Peyer's patch (tissue), 4 donors: ENCODE data around the gene WFDC10A.

Experiments used
- CTCF ChIP-seq, 6 experiments: fragments of 450-650 bp in 4 of 6; fragments of 200-600 bp in 2 of 6; sonication (generic) in 1 of 6; IDR thresholded peaks; one replicate each; pipeline ENCODE4 v1.5.1; 2017 to 2019; ENCODE audit warnings: antibody characterized with exemption in 6 of 6, mild to moderate bottlenecking in 3 of 6, moderate library complexity in 1 of 6
- POLR2A ChIP-seq, 2 donors: fragments of 450-650 bp; IDR thresholded peaks; one replicate each; pipeline ENCODE4 v1.5.1; 2017; ENCODE audit warnings: antibody characterized with exemption in 2 of 2, mild to moderate bottlenecking in 2 of 2, moderate library complexity in 2 of 2

GRCh38 chr20:45672765-45673164 lies 43.2 kb downstream of the WFDC10A start:
- TF ChIP-seq POLR2A (IDR thresholded peaks at IDR 0.05) (no peak), CTCF (IDR thresholded peaks at IDR 0.05) (no peak)
